RPMI7951 (cell line): ENCODE measurements around the gene EFCAB12. TPM values are rescaled to one million over a fixed set of nuclear protein-coding genes. Genes with fewer than 3 reads are reported as not detected.
"Not testable (repeated sequence)": the region's sequence is repeated elsewhere in the genome, so short reads cannot be mapped to it uniquely, and the experiment has no call there.

ENCODE experiments used
- DNase-seq: peaks from one replicate; pipeline ENCODE4 v3.0.0-alpha.2; 2012; ENCODE audit warnings: low read depth
- total RNA-seq: library from RNA; depleted of rRNA; stranded (reverse); fragments of >200 nt; shearing (Covaris generic); gene quantifications from 2 replicates; pipeline ENCODE4 v1.2.3, GENCODE V29; 2014

The EFCAB12 gene
- total RNA-seq, 1 experiment from 2014 or later = not detected

- DNase-seq = no peak
Observed at GRCh38 chr3:129421236-129421883, 7.1 kb downstream of the EFCAB12 start.

GRCh38 chr3:129419476-129419875 lies 9.0 kb downstream of the EFCAB12 start:
- DNase-seq = no peak

GRCh38 chr3:129418041-129418973 lies 10.1 kb downstream of the EFCAB12 start:
- DNase-seq = no peak

GRCh38 chr3:129417326-129417725 lies 11.1 kb downstream of the EFCAB12 start:
- DNase-seq = peak; percentile 51

- DNase-seq = no peak
Observed at GRCh38 chr3:129416415-129416814, 12.0 kb downstream of the EFCAB12 start.

GRCh38 chr3:129415830-129416229 lies 12.6 kb downstream of the EFCAB12 start:
- no peak for DNase-seq

- no peak for DNase-seq
Observed at GRCh38 chr3:129415378-129415777, 13.1 kb downstream of the EFCAB12 start.

GRCh38 chr3:129413687-129414506 lies 14.5 kb downstream of the EFCAB12 start:
- DNase-seq = peak; percentile 72

- DNase-seq = not testable (repeated sequence)
Observed at GRCh38 chr3:129413238-129413637, 15.2 kb downstream of the EFCAB12 start.

GRCh38 chr3:129412542-129413198 lies 15.8 kb downstream of the EFCAB12 start:
- no peak for DNase-seq

- DNase-seq = no peak
Observed at GRCh38 chr3:129410971-129411370, 17.5 kb downstream of the EFCAB12 start.

GRCh38 chr3:129409541-129409940 lies 18.9 kb downstream of the EFCAB12 start:
- DNase-seq = no peak

GRCh38 chr3:129404610-129405009 lies 23.8 kb downstream of the EFCAB12 start:
- DNase-seq = no peak

GRCh38 chr3:129404130-129404529 lies 24.3 kb downstream of the EFCAB12 start:
- no peak for DNase-seq

- no peak for DNase-seq
Observed at GRCh38 chr3:129403450-129403849, 25.0 kb downstream of the EFCAB12 start.

GRCh38 chr3:129402616-129403015 lies 25.8 kb downstream of the EFCAB12 start:
- no peak for DNase-seq

- no peak for DNase-seq
Observed at GRCh38 chr3:129402210-129402609, 26.2 kb downstream of the EFCAB12 start.

GRCh38 chr3:129399895-129400357 lies 28.5 kb downstream of the EFCAB12 start:
- no peak for DNase-seq

- DNase-seq = peak; percentile 97
Observed at GRCh38 chr3:129399145-129399894, 29.1 kb downstream of the EFCAB12 start.

GRCh38 chr3:129398803-129399144 lies 29.7 kb downstream of the EFCAB12 start:
- DNase-seq = peak; percentile 35
